Duodenal mucosa (tissue), 2 donors: ENCODE results near the gene CGNL1.

Experiments
- H3K27ac ChIP-seq: one replicate; pipeline ENCODE4 v1.7.0; 2013; ENCODE audit warnings: low read depth, low read length
- H3K27me3 ChIP-seq, 2 donors: one replicate each; pipeline ENCODE4 v1.7.0; 2013; ENCODE audit warnings: low read length in 2 of 2, control low read depth in 1 of 2; ENCODE audit not compliant: insufficient read depth in 2 of 2, control insufficient read depth in 1 of 2
- H3K36me3 ChIP-seq, 2 donors: one replicate each; pipeline ENCODE4 v1.7.0; 2013; ENCODE audit warnings: low read length in 2 of 2, control low read depth in 1 of 2; ENCODE audit not compliant: insufficient read depth in 2 of 2, control insufficient read depth in 1 of 2
- H3K4me1 ChIP-seq, 2 donors: one replicate each; pipeline ENCODE4 v1.7.0; 2013; ENCODE audit warnings: low read length in 2 of 2, control low read depth in 1 of 2; ENCODE audit not compliant: insufficient read depth in 2 of 2, control insufficient read depth in 1 of 2
- H3K4me3 ChIP-seq, 2 donors: one replicate each; pipeline ENCODE4 v1.7.0; 2013; ENCODE audit warnings: low read length in 2 of 2, low read depth in 1 of 2
- H3K9ac ChIP-seq, 2 donors: one replicate each; pipeline ENCODE4 v1.7.0; 2013; ENCODE audit warnings: low read length in 2 of 2, low read depth in 1 of 2
- H3K9me3 ChIP-seq, 2 donors: one replicate each; pipeline ENCODE4 v1.7.0; 2013; ENCODE audit warnings: low read length in 2 of 2, control low read depth in 1 of 2; ENCODE audit not compliant: control insufficient read depth in 1 of 2

Gene CGNL1

GRCh38 chr15:57382969-57383368 lies 6.7 kb downstream of the CGNL1 start:
- H3K36me3 ChIP-seq: no peaks in the 10 kb centered on the region
- no peak overlapping the region for H3K27ac ChIP-seq
- no peaks in the 10 kb centered on the region for H3K9me3 ChIP-seq
- H3K27me3 ChIP-seq: no peaks in the 10 kb centered on the region
- H3K4me1 ChIP-seq: peaks cover 0 to 7% of the 10 kb centered on the region in 2 donors
- no peak overlapping the region for H3K4me3 ChIP-seq
- H3K9ac ChIP-seq: no peak overlapping the region

GRCh38 chr15:57384024-57384423 lies 7.7 kb downstream of the CGNL1 start:
- no peak overlapping the region for H3K4me3 ChIP-seq
- H3K27me3 ChIP-seq: no peaks in the 10 kb centered on the region
- H3K27ac ChIP-seq: no peak overlapping the region
- no peaks in the 10 kb centered on the region for H3K9me3 ChIP-seq
- no peaks in the 10 kb centered on the region for H3K36me3 ChIP-seq
- peaks cover 0 to 7% of the 10 kb centered on the region in 2 donors for H3K4me1 ChIP-seq
- no peak overlapping the region for H3K9ac ChIP-seq

- peaks cover 0 to 7% of the 10 kb centered on the region in 2 donors for H3K4me1 ChIP-seq
- no peaks in the 10 kb centered on the region for H3K36me3 ChIP-seq
- H3K9ac ChIP-seq: no peak overlapping the region
- no peaks in the 10 kb centered on the region for H3K9me3 ChIP-seq
- no peak overlapping the region for H3K4me3 ChIP-seq
- H3K27ac ChIP-seq: no peak overlapping the region
- H3K27me3 ChIP-seq: no peaks in the 10 kb centered on the region
These were observed 8.5 kb downstream of the CGNL1 start for GRCh38 chr15:57384816-57385215.

GRCh38 chr15:57385923-57386390 lies 9.7 kb downstream of the CGNL1 start:
- Histone ChIP-seq H3K27ac (no peak overlapping the region), H3K36me3 (no peaks in the 10 kb centered on the region), H3K9me3 (no peaks in the 10 kb centered on the region), H3K27me3 (no peaks in the 10 kb centered on the region), H3K4me1 (peaks cover 0 to 7% of the 10 kb centered on the region in 2 donors), H3K4me3 (no peak overlapping the region), H3K9ac (no peak overlapping the region)

- no peaks in the 10 kb centered on the region for H3K9me3 ChIP-seq
- no peak overlapping the region for H3K9ac ChIP-seq
- no peak overlapping the region for H3K4me3 ChIP-seq
- peaks cover 0 to 7% of the 10 kb centered on the region in 2 donors for H3K4me1 ChIP-seq
- H3K36me3 ChIP-seq: no peaks in the 10 kb centered on the region
- no peaks in the 10 kb centered on the region for H3K27me3 ChIP-seq
- H3K27ac ChIP-seq: no peak overlapping the region
These were observed 10.7 kb downstream of the CGNL1 start for GRCh38 chr15:57386976-57387375.

- no peak overlapping the region for H3K9ac ChIP-seq
- no peak overlapping the region for H3K4me3 ChIP-seq
- no peaks in the 10 kb centered on the region for H3K27me3 ChIP-seq
- no peaks in the 10 kb centered on the region for H3K36me3 ChIP-seq
- H3K27ac ChIP-seq: no peak overlapping the region
- H3K9me3 ChIP-seq: no peaks in the 10 kb centered on the region
- peaks cover 0 to 2% of the 10 kb centered on the region in 2 donors for H3K4me1 ChIP-seq
These were observed 11.3 kb downstream of the CGNL1 start for GRCh38 chr15:57387564-57388076.

GRCh38 chr15:57388464-57388863 lies 12.2 kb downstream of the CGNL1 start:
- H3K9me3 ChIP-seq: no peaks in the 10 kb centered on the region
- H3K9ac ChIP-seq: no peak overlapping the region
- no peak overlapping the region for H3K27ac ChIP-seq

GRCh38 chr15:57389991-57390390 lies 13.7 kb downstream of the CGNL1 start:
- Histone ChIP-seq H3K36me3 (no peaks in the 10 kb centered on the region), H3K9me3 (no peaks in the 10 kb centered on the region), H3K4me1 (no peaks in the 10 kb centered on the region), H3K4me3 (no peak overlapping the region), H3K9ac (no peak overlapping the region), H3K27ac (no peak overlapping the region), H3K27me3 (no peaks in the 10 kb centered on the region)

More at GRCh38 chr15:57388464-57388863, 12.2 kb downstream of the CGNL1 start:
- H3K4me1 ChIP-seq: no peaks in the 10 kb centered on the region
- no peaks in the 10 kb centered on the region for H3K36me3 ChIP-seq
- no peaks in the 10 kb centered on the region for H3K27me3 ChIP-seq
- no peak overlapping the region for H3K4me3 ChIP-seq

GRCh38 chr15:57390583-57390982 lies 14.3 kb downstream of the CGNL1 start:
- Histone ChIP-seq H3K9ac (no peak overlapping the region), H3K27me3 (no peaks in the 10 kb centered on the region), H3K4me3 (no peak overlapping the region), H3K4me1 (no peaks in the 10 kb centered on the region), H3K9me3 (no peaks in the 10 kb centered on the region), H3K27ac (no peak overlapping the region), H3K36me3 (no peaks in the 10 kb centered on the region)

- Histone ChIP-seq H3K9ac (no peak overlapping the region), H3K36me3 (no peaks in the 10 kb centered on the region), H3K27me3 (no peaks in the 10 kb centered on the region), H3K9me3 (no peaks in the 10 kb centered on the region), H3K27ac (no peak overlapping the region), H3K4me1 (no peaks in the 10 kb centered on the region), H3K4me3 (no peak overlapping the region)
These were observed 15.2 kb downstream of the CGNL1 start for GRCh38 chr15:57391537-57391936.

- no peak overlapping the region for H3K9ac ChIP-seq
- no peaks in the 10 kb centered on the region for H3K27me3 ChIP-seq
- H3K4me1 ChIP-seq: no peaks in the 10 kb centered on the region
- H3K9me3 ChIP-seq: no peaks in the 10 kb centered on the region
- no peaks in the 10 kb centered on the region for H3K36me3 ChIP-seq
- no peak overlapping the region for H3K27ac ChIP-seq
- H3K4me3 ChIP-seq: no peak overlapping the region
These were observed 16.8 kb downstream of the CGNL1 start for GRCh38 chr15:57393061-57393460.
